ENCODE results near the gene MKLN1.

The MKLN1 gene

GRCh38 chr7:131391145-131391544 is 63.5 kb downstream of the MKLN1 start:
- H3K9ac ChIP-seq: no peak overlapping the region
- no peak overlapping the region for H3K4me2 ChIP-seq
- no peaks in the 10 kb centered on the region for H3K36me3 ChIP-seq (ENCODE audit: insufficient read depth)
- TF ChIP-seq CTCF (conservative IDR thresholded peaks at IDR 0.05; ENCODE audit: low read depth, low read length): no peak
- no peaks in the 10 kb centered on the region for H3K4me1 ChIP-seq (ENCODE audit: low read depth, poor library complexity, severe bottlenecking)
- no peak overlapping the region for H3K4me3 ChIP-seq (IDR thresholded peaks at IDR 0.05; ENCODE audit: insufficient read depth, low read depth, low read length)
- H2AFZ ChIP-seq (ENCODE audit: low read depth): no peak overlapping the region
- H3K79me2 ChIP-seq (ENCODE audit: insufficient read depth, low read depth): 0 out of 2 replicates have a peak, but pooled peaks cover 9% of the 10 kb centered on the region
- H3K27ac ChIP-seq: no peak overlapping the region
- no peaks in the 10 kb centered on the region for H3K27me3 ChIP-seq (ENCODE audit: insufficient read depth, low read depth)
- no peaks in the 10 kb centered on the region for H4K20me1 ChIP-seq (ENCODE audit: insufficient read depth)

- Histone ChIP-seq H3K27ac (no peak overlapping the region), H3K36me3 (ENCODE audit: insufficient read depth) (no peaks in the 10 kb centered on the region), H2AFZ (ENCODE audit: low read depth) (no peak overlapping the region), H3K79me2 (ENCODE audit: insufficient read depth, low read depth) (no peaks in the 10 kb centered on the region; the same call in 1 of the 2 replicates), H3K4me1 (ENCODE audit: low read depth, poor library complexity, severe bottlenecking) (no peaks in the 10 kb centered on the region), H3K9ac (no peak overlapping the region), H3K4me3 (IDR thresholded peaks at IDR 0.05; ENCODE audit: insufficient read depth, low read depth, low read length) (no peak overlapping the region), H3K4me2 (no peak overlapping the region), H3K27me3 (ENCODE audit: insufficient read depth, low read depth) (no peaks in the 10 kb centered on the region), H4K20me1 (ENCODE audit: insufficient read depth) (no peaks in the 10 kb centered on the region; the same call in 1 of the 2 replicates)
- no peak for TF ChIP-seq CTCF (conservative IDR thresholded peaks at IDR 0.05; ENCODE audit: low read depth, low read length)
Observed at GRCh38 chr7:131400681-131401176, 73.1 kb downstream of the MKLN1 start.

- Histone ChIP-seq H3K9ac (no peak overlapping the region), H3K36me3 (ENCODE audit: insufficient read depth) (no peaks in the 10 kb centered on the region), H3K4me3 (IDR thresholded peaks at IDR 0.05; ENCODE audit: insufficient read depth, low read depth, low read length) (no peak overlapping the region), H4K20me1 (ENCODE audit: insufficient read depth) (no peaks in the 10 kb centered on the region; the same call in 1 of the 2 replicates), H3K27ac (no peak overlapping the region), H2AFZ (ENCODE audit: low read depth) (no peak overlapping the region), H3K4me1 (ENCODE audit: low read depth, poor library complexity, severe bottlenecking) (no peaks in the 10 kb centered on the region), H3K27me3 (ENCODE audit: insufficient read depth, low read depth) (no peaks in the 10 kb centered on the region), H3K79me2 (ENCODE audit: insufficient read depth, low read depth) (no peaks in the 10 kb centered on the region; the same call in 1 of the 2 replicates), H3K4me2 (no peak overlapping the region)
- TF ChIP-seq CTCF (conservative IDR thresholded peaks at IDR 0.05; ENCODE audit: low read depth, low read length): no peak
Observed at GRCh38 chr7:131401194-131401593, 73.5 kb downstream of the MKLN1 start.

GRCh38 chr7:131403322-131403721 is 75.6 kb downstream of the MKLN1 start:
- H3K4me2 ChIP-seq: no peak overlapping the region
- H3K9ac ChIP-seq: no peak overlapping the region
- no peak overlapping the region for H2AFZ ChIP-seq (ENCODE audit: low read depth)
- no peaks in the 10 kb centered on the region for H4K20me1 ChIP-seq (ENCODE audit: insufficient read depth)
- no peaks in the 10 kb centered on the region for H3K36me3 ChIP-seq (ENCODE audit: insufficient read depth)
- H3K4me1 ChIP-seq (ENCODE audit: low read depth, poor library complexity, severe bottlenecking): no peaks in the 10 kb centered on the region
- no peak for TF ChIP-seq CTCF (conservative IDR thresholded peaks at IDR 0.05; ENCODE audit: low read depth, low read length)
- H3K4me3 ChIP-seq (IDR thresholded peaks at IDR 0.05; ENCODE audit: insufficient read depth, low read depth, low read length): no peak overlapping the region
- no peaks in the 10 kb centered on the region for H3K79me2 ChIP-seq (ENCODE audit: insufficient read depth, low read depth)
- no peak overlapping the region for H3K27ac ChIP-seq
- no peaks in the 10 kb centered on the region for H3K27me3 ChIP-seq (ENCODE audit: insufficient read depth, low read depth)
